Heart left ventricle (tissue), 16 donors: ENCODE results near the gene COL5A3. TPM values are rescaled to one million over a fixed set of nuclear protein-coding genes. Genes with fewer than 3 reads are reported as not detected.

Experiments used
- ATAC-seq, 4 donors: fragments of 200-7000 bp; cut with Tn5 transposase; one replicate each; pipeline ENCODE4 v1.9.1; 2020 to 2022; ENCODE audit warnings: moderate library complexity in 4 of 4, mild to moderate bottlenecking in 3 of 4, moderate number of reproducible peaks in 1 of 4
- DNase-seq, 5 donors: peaks; one replicate each; pipeline ENCODE4 v3.0.0-alpha.2; 2020
- H3K27ac ChIP-seq, 12 donors: fragments of 200-600 bp; sonication (generic) in 4 of 12; one replicate each; pipeline versions ENCODE4 v1.5.0 to v1.8.0; 2016 to 2022; ENCODE audit warnings: mild to moderate bottlenecking in 2 of 12
- H3K27me3 ChIP-seq, 9 donors: fragments of 200-600 bp; sonication (generic) in 2 of 9; one replicate each; pipeline versions ENCODE4 v1.5.1 to v1.8.0; 2016 to 2022; ENCODE audit warnings: mild to moderate bottlenecking in 3 of 9
- H3K36me3 ChIP-seq, 9 donors: fragments of 200-600 bp; sonication (generic) in 2 of 9; one replicate each; pipeline versions ENCODE4 v1.5.0 to v1.8.0; 2018 to 2022; ENCODE audit warnings: mild to moderate bottlenecking in 2 of 9
- H3K4me1 ChIP-seq, 12 donors: fragments of 200-600 bp; sonication (generic) in 4 of 12; one replicate each; pipeline versions ENCODE4 v1.5.0 to v1.8.0; 2016 to 2022; ENCODE audit warnings: mild to moderate bottlenecking in 3 of 12
- H3K4me3 ChIP-seq, 12 donors: fragments of 200-600 bp; sonication (generic) in 4 of 12; one replicate each; pipeline versions ENCODE4 v1.5.0 to v1.8.0; 2017 to 2022; ENCODE audit warnings: mild to moderate bottlenecking in 9 of 12, moderate library complexity in 4 of 12
- H3K9me3 ChIP-seq, 12 donors: fragments of 200-600 bp; sonication (generic) in 4 of 12; one replicate each; pipeline versions ENCODE4 v1.5.0 to v1.8.0; 2016 to 2022; ENCODE audit warnings: mild to moderate bottlenecking in 1 of 12
- POLR2A ChIP-seq, 2 donors: fragments of 450-650 bp; IDR thresholded peaks; one replicate each; pipeline ENCODE4 v1.6.1; 2017; ENCODE audit warnings: antibody characterized with exemption in 2 of 2, mild to moderate bottlenecking in 2 of 2, moderate library complexity in 2 of 2
- WGBS, 4 donors: extraction: QIAGEN DNeasy Blood & Tissue Kit in 2 of 4; methylation state at CpG; one replicate each; pipeline versions ENCODE4 v1.1.5 to v1.1.7; 2013 to 2018; 5-methylcytosine and 5-hydroxymethylcytosine counted together
- intact Hi-C, 10 donors: fragments of 100-400 bp; cut with DNase I; formaldehyde crosslinking; loops; one replicate each; pipeline versions ENCODE4 v1.11.1 to v1.14.2; 2022
- polyA plus RNA-seq, 2 donors: library from polyadenylated mRNA; stranded (reverse); fragments of 200-250 nt; gene quantifications; one replicate each; pipeline ENCODE4 v1.2.3, GENCODE V29; 2013
- total RNA-seq, 9 donors: library from RNA; depleted of rRNA in 2 of 9; stranded (reverse); fragments of >200 nt in 2 of 9; fragmentation: NEBNext Ultra II Directional in 3 of 9; extraction: Animal tissue kit (Norgen Biotek cat#: 25700) in 3 of 9; gene quantifications; one replicate each; pipeline versions ENCODE4 v1.1.0 to v1.2.4, GENCODE V29; 2016 to 2023
- TF ChIP-seq, protein P1 (sequence below), 12 donors: fragments of 200-600 bp; sonication (generic) in 4 of 12; IDR thresholded peaks; one replicate each; pipeline versions ENCODE4 v1.5.0 to v1.8.0; 2018 to 2022; ENCODE audit warnings: antibody characterized with exemption in 12 of 12, mild to moderate bottlenecking in 5 of 12
- donor health status: ischemic (EF 13 %, LVEDD 7.1; RV severe dilation, severe dysfunction).
- donor health status: healthy with polysubstance abuse.
- donor health status: DM: no; HTN: yes; CAD: no.
- donor health status: DM: no; HTN: no; CAD: no.
- donor health status: ischemic (EF 25% LVEDD 6.9; RV normal size, moderate dysfunction).
- donor health status: ischemic (EF 25% LVEDD 5.7; RV mildly dilated, moderate dysfunction).
- donor health status: healthy.
- donor health status: DM: yes; HTN: yes; CAD: no.
- donor health status: ischemic (EF 35%, LVEDD 5.7; RV mildly dilated, moderate dysfunction).
- donor health status: nonischemic (EF 11% LVEDD 7.7; RV severe dilation, severe dysfunction).
- donor health status: DM: yes; HTN: yes; CAD: no.
- donor health status: PGD.
- donor health status: ischemic (EF 29% LVEDD 5.4; RV normal size, mild dysfunction).
- donor health status: nonischemic (EF 23%, LVEDD 6.1; RV moderate dilation, normal function).

COL5A3 gene
- total and polyA plus RNA-seq, 11 donors = 5.0 to 34.1 (median 12.2) TPM

DNA sequence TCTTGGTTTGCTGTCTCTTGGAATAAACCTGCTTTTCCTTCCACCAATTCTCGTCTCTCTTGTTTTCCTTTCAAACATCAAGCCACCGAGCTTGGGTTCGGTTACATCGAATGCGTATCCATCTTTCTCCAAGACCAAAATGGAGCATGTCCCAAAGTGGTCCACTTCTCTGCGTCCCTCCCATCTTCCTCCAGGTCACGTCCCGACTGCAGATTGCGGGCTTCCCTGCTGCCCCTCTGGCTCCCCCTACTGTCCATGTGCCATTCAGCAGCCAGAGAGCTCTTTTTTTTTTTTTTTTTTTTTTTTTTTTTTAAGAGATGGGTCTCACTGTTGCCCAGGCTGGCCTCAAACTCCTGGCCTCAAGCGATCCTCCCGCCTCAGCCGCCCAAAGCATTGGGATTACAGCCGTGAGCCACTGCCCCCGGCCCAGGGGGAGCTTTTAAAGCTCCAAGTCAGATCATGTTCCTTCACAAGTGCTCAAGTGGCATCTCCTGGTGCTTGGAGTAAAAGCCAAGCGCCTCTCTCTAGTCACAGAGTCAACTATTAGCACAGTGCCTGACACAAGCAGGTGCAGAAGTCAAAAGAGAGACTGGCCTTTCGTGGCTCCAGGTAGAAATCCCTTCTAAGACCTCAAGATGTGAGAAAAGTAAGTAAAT is 10.0 kb downstream of the COL5A3 start:
- H3K27me3 ChIP-seq = peaks cover 0 to 28% (median 2%) of the 10 kb centered on the region in 9 donors

DNA sequence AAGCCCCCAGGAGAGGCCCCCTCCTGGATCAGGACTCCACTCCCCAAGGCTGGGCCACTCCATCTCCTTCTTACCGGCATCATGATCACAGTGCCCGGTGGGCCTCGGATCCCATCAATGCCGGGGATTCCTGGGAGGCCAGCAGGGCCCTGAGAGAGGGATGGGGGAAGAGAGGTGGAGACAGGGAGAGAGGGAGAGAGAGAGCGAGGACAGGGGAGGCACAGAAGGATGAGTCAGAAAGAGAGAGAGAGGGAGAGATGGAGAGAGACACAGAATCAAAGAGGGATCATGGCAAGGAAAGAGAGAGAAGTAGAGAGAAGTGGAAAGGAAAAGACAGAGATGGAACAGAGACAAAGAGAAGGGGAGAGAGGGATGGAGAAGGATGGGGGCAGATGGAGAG is 13.8 kb downstream of the COL5A3 start:
- Histone ChIP-seq H3K4me1 (peaks cover 0 to 11% (median 0%) of the 10 kb centered on the region in 12 donors), H3K9me3 (no peaks in the 10 kb centered on the region), H3K27ac (no peak overlapping the region), H3K27me3 (peaks cover 0 to 22% (median 1%) of the 10 kb centered on the region in 9 donors), H3K4me3 (no peak overlapping the region), H3K36me3 (peaks cover 0 to 90% (median 18%) of the 10 kb centered on the region in 9 donors)
- 47 to 60% (median 51%) methylated on average over 5 of the region's 5 CpGs for WGBS, 4 donors
- no peak for ATAC-seq
- TF ChIP-seq, protein P1, sequence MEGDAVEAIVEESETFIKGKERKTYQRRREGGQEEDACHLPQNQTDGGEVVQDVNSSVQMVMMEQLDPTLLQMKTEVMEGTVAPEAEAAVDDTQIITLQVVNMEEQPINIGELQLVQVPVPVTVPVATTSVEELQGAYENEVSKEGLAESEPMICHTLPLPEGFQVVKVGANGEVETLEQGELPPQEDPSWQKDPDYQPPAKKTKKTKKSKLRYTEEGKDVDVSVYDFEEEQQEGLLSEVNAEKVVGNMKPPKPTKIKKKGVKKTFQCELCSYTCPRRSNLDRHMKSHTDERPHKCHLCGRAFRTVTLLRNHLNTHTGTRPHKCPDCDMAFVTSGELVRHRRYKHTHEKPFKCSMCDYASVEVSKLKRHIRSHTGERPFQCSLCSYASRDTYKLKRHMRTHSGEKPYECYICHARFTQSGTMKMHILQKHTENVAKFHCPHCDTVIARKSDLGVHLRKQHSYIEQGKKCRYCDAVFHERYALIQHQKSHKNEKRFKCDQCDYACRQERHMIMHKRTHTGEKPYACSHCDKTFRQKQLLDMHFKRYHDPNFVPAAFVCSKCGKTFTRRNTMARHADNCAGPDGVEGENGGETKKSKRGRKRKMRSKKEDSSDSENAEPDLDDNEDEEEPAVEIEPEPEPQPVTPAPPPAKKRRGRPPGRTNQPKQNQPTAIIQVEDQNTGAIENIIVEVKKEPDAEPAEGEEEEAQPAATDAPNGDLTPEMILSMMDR (IDR thresholded peaks at IDR 0.05) = no peak
- TF ChIP-seq POLR2A (IDR thresholded peaks at IDR 0.05) = no peak
- intact Hi-C loops = loop anchor here in 2 of 10 donors (5.0 kb wide), 2 partner anchors 44 to 49 kb away; no protein-coding TSS in a partner anchor
- DNase-seq = peak in 1 of 5 donors; percentile 36

More for the DNA sequence above, 10.0 kb downstream of the COL5A3 start:
- H3K36me3 ChIP-seq = peaks cover 0 to 79% (median 11%) of the 10 kb centered on the region in 9 donors
- ATAC-seq = no peak
- no peak for TF ChIP-seq POLR2A (IDR thresholded peaks at IDR 0.05)
- TF ChIP-seq, protein P1 (IDR thresholded peaks at IDR 0.05) = peak; percentile 46 to 74 (median 60)
- H3K9me3 ChIP-seq = no peaks in the 10 kb centered on the region
- H3K27ac ChIP-seq = peak overlapping the region in 2 of 12 donors; percentile 18 to 43
- intact Hi-C loops = loop anchor here in 1 of 10 donors (10.0 kb wide), 1 partner anchor 55 kb away; no protein-coding TSS in a partner anchor
- H3K4me1 ChIP-seq = peaks cover 0 to 29% (median under 1%) of the 10 kb centered on the region in 12 donors
- H3K4me3 ChIP-seq = no peak overlapping the region
- peak in 3 of 5 donors; percentile 60 to 64 (median 61) for DNase-seq
- 11 to 18% (median 16%) methylated on average over 16 of the region's 16 CpGs for WGBS, 4 donors

DNA sequence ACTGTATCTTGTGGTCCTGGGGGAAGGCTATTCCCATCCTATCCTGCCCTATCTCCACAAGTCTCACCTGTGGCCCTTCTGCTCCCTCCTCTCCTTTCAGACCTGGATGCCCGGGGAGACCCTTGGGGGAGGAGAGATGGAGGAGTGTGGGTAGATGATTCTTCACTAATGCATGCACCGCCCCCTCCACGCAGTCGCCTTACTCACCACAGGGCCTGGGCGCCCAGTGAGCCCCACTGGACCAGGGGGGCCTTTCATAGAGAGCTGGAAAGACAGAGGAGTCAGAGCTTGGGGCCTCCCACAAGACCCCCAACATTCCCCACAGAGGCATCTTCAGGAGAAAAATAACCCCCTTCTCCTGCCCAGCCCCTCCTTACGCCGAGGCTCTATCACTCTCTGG is 14.3 kb downstream of the COL5A3 start:
- Histone ChIP-seq H3K4me3 (no peak overlapping the region), H3K4me1 (peaks cover 0 to 11% (median 0%) of the 10 kb centered on the region in 12 donors), H3K27me3 (peaks cover 0 to 16% (median 0%) of the 10 kb centered on the region in 9 donors), H3K27ac (no peak overlapping the region), H3K36me3 (peaks cover 0 to 91% (median 23%) of the 10 kb centered on the region in 9 donors), H3K9me3 (no peaks in the 10 kb centered on the region)
- WGBS, 4 donors = 64 to 78% (median 66%) methylated on average over 7 of the region's 7 CpGs
- intact Hi-C loops = loop anchor here in 2 of 10 donors (5.0 kb wide), 2 partner anchors 44 to 49 kb away; no protein-coding TSS in a partner anchor
- peak in 1 of 5 donors; percentile 21 for DNase-seq
- TF ChIP-seq, protein P1 (IDR thresholded peaks at IDR 0.05) = no peak
- no peak for TF ChIP-seq POLR2A (IDR thresholded peaks at IDR 0.05)
- ATAC-seq = no peak

DNA sequence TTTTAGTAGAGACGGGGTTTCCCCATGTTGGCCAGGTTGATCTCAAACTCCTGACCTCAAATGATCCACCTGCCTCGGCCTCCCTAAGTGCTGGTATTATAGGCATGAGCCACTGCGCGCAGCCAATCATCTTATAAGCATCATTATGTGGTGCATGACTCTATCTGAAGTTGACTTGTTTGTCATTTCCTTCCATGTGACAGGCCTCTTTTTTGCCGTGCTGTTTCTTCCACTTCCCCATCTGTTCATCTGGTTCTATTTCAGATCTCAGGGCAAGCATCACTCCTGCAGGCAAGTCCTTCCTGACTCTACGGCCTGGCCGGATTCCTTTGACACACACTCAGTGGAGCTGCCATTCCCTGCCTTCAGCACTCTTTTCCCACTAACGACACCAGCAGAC is 15.2 kb downstream of the COL5A3 start:
- Histone ChIP-seq H3K4me3 (no peak overlapping the region), H3K27me3 (peaks cover 0 to 16% (median 0%) of the 10 kb centered on the region in 9 donors), H3K4me1 (peaks cover 0 to 3% (median 0%) of the 10 kb centered on the region in 12 donors), H3K27ac (no peak overlapping the region), H3K9me3 (no peaks in the 10 kb centered on the region), H3K36me3 (peaks cover 0 to 93% (median 25%) of the 10 kb centered on the region in 9 donors)
- no peak for TF ChIP-seq POLR2A (IDR thresholded peaks at IDR 0.05)
- TF ChIP-seq, protein P1 (IDR thresholded peaks at IDR 0.05) = no peak
- 72 to 74% (median 73%) methylated on average over 8 of the region's 8 CpGs for WGBS, 4 donors
- intact Hi-C loops = loop anchor here in 2 of 10 donors (5.0 kb wide), 2 partner anchors 43 to 48 kb away; no protein-coding TSS in a partner anchor
- DNase-seq (peak in 1 of 5 donors; percentile 4), ATAC-seq (no peak)
